ENCODE results near the gene VPS35. TPM values are rescaled to one million over a fixed set of nuclear protein-coding genes. Genes with fewer than 3 reads are reported as not detected.
"Not testable (repeated sequence)": the region's sequence is repeated elsewhere in the genome, so short reads cannot be mapped to it uniquely, and the experiment has no call there.

Gene VPS35
- polyA plus RNA-seq, 2 of the 4 experiments (the other 2 are of a cell fraction), result 82.3 to 85.5 TPM

DNA sequence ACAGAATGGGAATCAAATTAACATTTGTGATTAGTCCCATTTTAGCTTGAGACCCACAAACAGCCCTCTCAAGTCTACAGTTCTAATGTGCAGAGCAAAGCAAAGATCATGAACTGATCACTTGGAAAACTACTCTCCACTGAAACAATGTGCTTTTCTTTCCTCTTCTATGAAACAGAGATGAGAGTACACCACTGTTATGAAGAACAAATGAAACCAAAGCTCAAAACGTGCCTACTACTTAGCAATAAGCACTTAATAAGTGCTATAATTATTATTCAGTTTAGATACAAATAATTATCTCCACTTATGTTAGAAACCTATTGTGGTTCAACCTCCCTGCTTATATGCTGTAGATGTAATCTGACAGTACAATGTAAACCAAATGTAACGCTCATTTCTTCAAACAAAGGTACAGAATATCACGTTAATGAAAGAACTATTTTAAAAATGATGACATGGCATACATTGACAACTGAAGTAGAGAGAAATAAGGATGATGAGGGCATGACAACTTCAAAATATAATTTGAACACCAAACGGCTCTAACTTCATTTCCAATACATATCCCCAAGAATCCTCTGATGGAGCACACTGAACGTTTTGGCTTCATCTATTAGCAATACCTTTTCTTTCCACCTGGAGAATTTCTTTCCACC is 2.0 kb downstream of the VPS35 start:
- WGBS (ENCODE audit: missing lambda C conversion rate), result 40% methylated on average over 5 of the region's 5 CpGs
- H3K4me3 ChIP-seq, result no peak overlapping the region; the same call in 2 of the 3 replicates
- FAIRE-seq (no peak), DNase-seq (ENCODE audit: low read depth in 1 of 2, low spot score in 1 of 2) (no peak), ATAC-seq (no peak)
- POLR2A ChIA-PET, result no interaction called here
- H3K27ac ChIP-seq, result no peak overlapping the region
- peak overlapping the region; percentile 81 for H3K4me2 ChIP-seq
- no peak for TF ChIP-seq RCOR1 (IDR thresholded peaks at IDR 0.05; ENCODE audit: low read depth, low read length)
- TF ChIP-seq MAFK (IDR thresholded peaks at IDR 0.05; ENCODE audit: partially characterized antibody), result peak; percentile 83
- H3K9me3 ChIP-seq, result no peaks in the 10 kb centered on the region
- CTCF ChIA-PET, result interaction anchor here (0.9 kb wide), 1 partner anchor 13 kb away, joined by 3 read pairs; no protein-coding TSS in a partner anchor
- H3K4me1 ChIP-seq, result peaks cover 37% of the 10 kb centered on the region

GRCh38 chr16:46681867-46682266 is 7.1 kb downstream of the VPS35 start:
- ATAC-seq; H3K4me2 ChIP-seq; H3K9me3 ChIP-seq; FAIRE-seq; H3K27ac ChIP-seq; POLR2A ChIA-PET; H3K4me3 ChIP-seq; DNase-seq (ENCODE audit: low read depth in 1 of 2, low spot score in 1 of 2): not testable (repeated sequence)
- CTCF ChIA-PET, result interaction anchor here (1.0 kb wide), 1 partner anchor 119 kb away, joined by 4 read pairs; no protein-coding TSS in a partner anchor
- 90% methylated on average over 2 of the region's 2 CpGs for WGBS (ENCODE audit: missing lambda C conversion rate)
- H3K4me1 ChIP-seq, result peaks cover 16% of the 10 kb centered on the region

GRCh38 chr16:46677943-46678342 is 11.0 kb downstream of the VPS35 start:
- H3K4me1 ChIP-seq; H3K4me3 ChIP-seq; H3K27ac ChIP-seq; H3K4me2 ChIP-seq; ATAC-seq; POLR2A ChIA-PET; FAIRE-seq; H3K9me3 ChIP-seq; DNase-seq (ENCODE audit: low read depth in 1 of 2, low spot score in 1 of 2): not testable (repeated sequence)
- CTCF ChIA-PET, result interaction anchor here (0.6 to 1.8 kb wide), 5 partner anchors 10 to 1952 kb away, joined by 3 to 5 read pairs (median 3); no protein-coding TSS in a partner anchor
- WGBS (ENCODE audit: missing lambda C conversion rate), result 100% methylated on average over 1 of the region's 1 CpG

DNA sequence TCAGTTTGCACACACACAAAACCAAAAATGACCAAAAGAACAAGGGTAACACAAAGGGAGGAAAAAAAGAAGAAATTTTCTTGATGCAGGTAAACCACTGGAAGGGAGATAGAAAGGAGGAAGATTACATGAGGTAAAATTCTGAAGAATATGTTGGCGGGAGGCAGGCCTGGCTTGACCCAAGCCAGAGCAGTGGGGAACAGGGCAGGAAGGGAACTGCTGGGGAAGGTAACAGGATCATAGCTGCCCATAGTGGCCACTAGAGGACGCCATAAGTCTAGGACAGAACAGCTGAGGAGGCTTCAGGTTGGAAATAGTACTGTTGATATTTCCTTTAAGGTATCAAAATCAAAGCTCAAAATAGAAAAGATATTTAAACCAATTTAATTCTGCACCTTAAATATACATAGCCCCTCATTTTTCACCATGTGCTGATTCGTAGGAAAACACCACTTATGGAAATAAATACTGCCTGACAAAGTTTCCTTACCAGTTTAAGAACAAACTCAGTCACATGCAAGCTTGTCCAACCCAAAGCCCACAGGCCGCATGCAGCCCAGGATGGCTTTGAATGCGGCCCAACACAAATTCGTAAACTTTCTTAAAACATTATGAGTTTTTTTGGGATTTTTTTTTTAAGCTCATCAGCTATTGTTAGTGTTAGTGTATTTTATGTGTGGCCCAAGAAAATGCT is 15.5 kb downstream of the VPS35 start:
- FAIRE-seq, result no peak
- 40% methylated on average over 6 of the region's 6 CpGs for WGBS (ENCODE audit: missing lambda C conversion rate)

More for the DNA sequence above, 15.5 kb downstream of the VPS35 start:
- H3K4me3 ChIP-seq, result no peak overlapping the region
- ATAC-seq (peak; percentile 99 to 100), DNase-seq (ENCODE audit: low read depth in 1 of 2, low spot score in 1 of 2) (peak; percentile 74 to 78)
- H3K4me2 ChIP-seq, result no peak overlapping the region
- H3K4me1 ChIP-seq, result no peaks in the 10 kb centered on the region
- TF ChIP-seq HES2 (IDR thresholded peaks at IDR 0.05) (no peak), ZNF302 (CRISPR knock-in tag; IDR thresholded peaks at IDR 0.05) (no peak), CTCF (IDR thresholded peaks at IDR 0.05) (peak; percentile 93), POLR2A (IDR thresholded peaks at IDR 0.05; ENCODE audit: low read length) (no peak), RAD21 (conservative IDR thresholded peaks at IDR 0.05 in 1 of 2, IDR thresholded peaks at IDR 0.05 in 1 of 2) (peak; percentile 73 to 85), HEYL (CRISPR knock-in tag; IDR thresholded peaks at IDR 0.05) (no peak), PBX3 (IDR thresholded peaks at IDR 0.05) (no peak), NR3C1 (IDR thresholded peaks at IDR 0.05) (no peak), CHD4 (IDR thresholded peaks at IDR 0.05; ENCODE audit: borderline replicate concordance) (no peak), RARB (CRISPR knock-in tag; IDR thresholded peaks at IDR 0.05) (no peak), HOXB13 (CRISPR knock-in tag; IDR thresholded peaks at IDR 0.05; ENCODE audit: low read depth) (no peak), EP300 (IDR thresholded peaks at IDR 0.05) (no peak), FOSB (CRISPR knock-in tag; IDR thresholded peaks at IDR 0.05) (no peak), E2F6 (IDR thresholded peaks at IDR 0.05; ENCODE audit: borderline replicate concordance, low read depth) (no peak), MAZ (IDR thresholded peaks at IDR 0.05; ENCODE audit: borderline replicate concordance, low read depth, low read length) (no peak), FOSL2 (IDR thresholded peaks at IDR 0.05) (no peak), FOSL2 (CRISPR knock-in tag; IDR thresholded peaks at IDR 0.05) (no peak), JUN (IDR thresholded peaks at IDR 0.05) (no peak), KDM1A (IDR thresholded peaks at IDR 0.05; ENCODE audit: low read depth) (no peak), PHF8 (IDR thresholded peaks at IDR 0.05; ENCODE audit: borderline replicate concordance, low read depth) (no peak), SMC3 (IDR thresholded peaks at IDR 0.05) (peak; percentile 23; the same call in 1 of the 3 replicates)
- TF ChIP-seq, protein P1, sequence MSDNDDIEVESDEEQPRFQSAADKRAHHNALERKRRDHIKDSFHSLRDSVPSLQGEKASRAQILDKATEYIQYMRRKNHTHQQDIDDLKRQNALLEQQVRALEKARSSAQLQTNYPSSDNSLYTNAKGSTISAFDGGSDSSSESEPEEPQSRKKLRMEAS (IDR thresholded peaks at IDR 0.05), result no peak
- no peaks in the 10 kb centered on the region for H3K9me3 ChIP-seq
- ChIA-PET CTCF (interaction anchor here (0.6 to 3.9 kb wide), 33 partner anchors 8 to 251 kb away, joined by 3 to 31 read pairs (median 5); no protein-coding TSS in a partner anchor), POLR2A (no interaction called here)
- no peak overlapping the region for H3K27ac ChIP-seq

Measured in A549 (cell line).